Upper lobe of left lung (tissue), 6 donors: ENCODE data around the gene ARHGAP8. TPM values are rescaled to one million over a fixed set of nuclear protein-coding genes. Genes with fewer than 3 reads are reported as not detected.

Experiments used
- ATAC-seq, 2 donors: fragments of 200-7000 bp; cut with Tn5 transposase; one replicate each; pipeline ENCODE4 v1.9.1; 2022; ENCODE audit warnings: mild to moderate bottlenecking in 2 of 2, moderate library complexity in 2 of 2; ENCODE audit not compliant: low FRiP score in 2 of 2
- DNase-seq, 2 donors: peaks; one replicate each; pipeline ENCODE4 v3.0.0-alpha.2; 2019 to 2020
- H3K27ac ChIP-seq, 4 donors: fragments of 200-600 bp; sonication (generic); one replicate each; pipeline ENCODE4 v1.5.1; 2016 to 2019
- H3K27me3 ChIP-seq, 4 donors: fragments of 200-600 bp; sonication (generic); one replicate each; pipeline ENCODE4 v1.5.1; 2017 to 2019
- H3K36me3 ChIP-seq, 4 donors: fragments of 200-600 bp; sonication (generic); one replicate each; pipeline ENCODE4 v1.5.1; 2016 to 2019
- H3K4me1 ChIP-seq, 4 donors: fragments of 200-600 bp; sonication (generic); one replicate each; pipeline ENCODE4 v1.5.1; 2018 to 2019
- H3K4me3 ChIP-seq, 4 donors: fragments of 200-600 bp; sonication (generic); one replicate each; pipeline ENCODE4 v1.5.1; 2017 to 2019; ENCODE audit warnings: mild to moderate bottlenecking in 2 of 4, moderate library complexity in 1 of 4
- H3K9me3 ChIP-seq, 4 donors: fragments of 200-600 bp; sonication (generic); one replicate each; pipeline ENCODE4 v1.5.1; 2018 to 2019
- CTCF ChIP-seq, 6 experiments: fragments of 450-650 bp in 4 of 6; fragments of 200-600 bp in 2 of 6; sonication (generic) in 2 of 6; IDR thresholded peaks; one replicate each; pipeline ENCODE4 v1.5.1; 2016 to 2019; ENCODE audit warnings: antibody characterized with exemption in 6 of 6
- EP300 ChIP-seq, 4 donors: sonication (generic); formaldehyde crosslinking; IDR thresholded peaks; one replicate each; pipeline ENCODE4 v1.5.1; 2017; ENCODE audit warnings: antibody characterized with exemption in 4 of 4, control low read depth in 2 of 4
- POLR2A ChIP-seq, 4 donors: fragments of 450-650 bp; IDR thresholded peaks; one replicate each; pipeline ENCODE4 v1.5.1; 2016 to 2017; ENCODE audit warnings: antibody characterized with exemption in 4 of 4, mild to moderate bottlenecking in 2 of 4
- POLR2AphosphoS5 ChIP-seq, 2 donors: sonication (generic); formaldehyde crosslinking; IDR thresholded peaks; one replicate each; pipeline ENCODE4 v1.5.1; 2017; ENCODE audit warnings: antibody characterized with exemption in 2 of 2
- WGBS, 2 donors: methylation state at CpG; one replicate each; pipeline ENCODE4 v1.1.5; 2017 to 2018; 5-methylcytosine and 5-hydroxymethylcytosine counted together
- total RNA-seq, 6 donors: library from RNA; depleted of rRNA in 4 of 6; stranded (reverse); fragments of >200 nt in 4 of 6; gene quantifications; one replicate each; pipeline versions ENCODE4 v1.1.0 to v1.2.1, GENCODE V29; 2016 to 2021
- donor health status: DM: no; HTN: no; CAD: no; lungs with moderate emphysema.
- donor health status: DM: no; HTN: yes; CAD: no; lungs with severe emphysema.

Gene ARHGAP8
- total RNA-seq, 6 donors from 2014 or later, result 13.8 to 55.5 (median 22.7) TPM

GRCh38 chr22:44825310-44826150 lies 73.2 kb downstream of the ARHGAP8 start:
- DNase-seq (peak in 1 of 2 donors; percentile 81), ATAC-seq (no peak)
- Histone ChIP-seq H3K36me3 (no peaks in the 10 kb centered on the region), H3K27me3 (no peaks in the 10 kb centered on the region), H3K4me1 (peaks cover 0 to 4% (median 0%) of the 10 kb centered on the region in 4 donors), H3K9me3 (no peaks in the 10 kb centered on the region), H3K27ac (no peak overlapping the region), H3K4me3 (no peak overlapping the region)
- WGBS, 2 donors, result 90 to 91% methylated on average over 23 to 40 of the region's 43 CpGs
- no peak for TF ChIP-seq POLR2A (IDR thresholded peaks at IDR 0.05)
- TF ChIP-seq POLR2AphosphoS5 (IDR thresholded peaks at IDR 0.05), result no peak
- TF ChIP-seq EP300 (IDR thresholded peaks at IDR 0.05), result no peak
- no peak for TF ChIP-seq CTCF (IDR thresholded peaks at IDR 0.05)

- Histone ChIP-seq H3K36me3 (no peaks in the 10 kb centered on the region), H3K4me3 (no peak overlapping the region), H3K9me3 (no peaks in the 10 kb centered on the region), H3K4me1 (no peaks in the 10 kb centered on the region), H3K27me3 (no peaks in the 10 kb centered on the region), H3K27ac (no peak overlapping the region)
- ATAC-seq, result no peak
- TF ChIP-seq POLR2AphosphoS5 (IDR thresholded peaks at IDR 0.05) (no peak), EP300 (IDR thresholded peaks at IDR 0.05) (no peak), POLR2A (IDR thresholded peaks at IDR 0.05) (no peak), CTCF (IDR thresholded peaks at IDR 0.05) (no peak)
- no peak for DNase-seq
- 86 to 88% methylated on average over 16 of the region's 16 CpGs for WGBS, 2 donors
These were observed 75.4 kb downstream of the ARHGAP8 start for GRCh38 chr22:44827666-44828190.

GRCh38 chr22:44828193-44828592 lies 75.8 kb downstream of the ARHGAP8 start:
- H3K27ac ChIP-seq, result no peak overlapping the region
- no peak for DNase-seq
- H3K36me3 ChIP-seq, result no peaks in the 10 kb centered on the region
- WGBS, 2 donors, result 32 to 60% methylated on average over 5 to 8 of the region's 8 CpGs
- TF ChIP-seq EP300 (IDR thresholded peaks at IDR 0.05) (no peak), CTCF (IDR thresholded peaks at IDR 0.05) (peak in 2 of 6 experiments; percentile 16 to 29)
- H3K4me1 ChIP-seq, result no peaks in the 10 kb centered on the region
- ATAC-seq, result no peak
- no peak overlapping the region for H3K4me3 ChIP-seq
- H3K27me3 ChIP-seq, result no peaks in the 10 kb centered on the region
- H3K9me3 ChIP-seq, result no peaks in the 10 kb centered on the region

GRCh38 chr22:44831885-44832284 lies 79.5 kb downstream of the ARHGAP8 start:
- no peak for ATAC-seq
- no peaks in the 10 kb centered on the region for H3K4me1 ChIP-seq
- no peak for DNase-seq
- H3K4me3 ChIP-seq, result no peak overlapping the region
- H3K9me3 ChIP-seq, result peaks cover 0 to 14% (median 7%) of the 10 kb centered on the region in 4 donors
- H3K27me3 ChIP-seq, result no peaks in the 10 kb centered on the region
- TF ChIP-seq POLR2AphosphoS5 (IDR thresholded peaks at IDR 0.05) (no peak), CTCF (IDR thresholded peaks at IDR 0.05) (no peak), POLR2A (IDR thresholded peaks at IDR 0.05) (no peak), EP300 (IDR thresholded peaks at IDR 0.05) (no peak)
- H3K36me3 ChIP-seq, result no peaks in the 10 kb centered on the region
- whole genome bisulfite sequencing, 2 donors, result 84 to 90% methylated on average over 1 of the region's 1 CpG
- no peak overlapping the region for H3K27ac ChIP-seq
